22Rv1 (cell line): Measurements from ENCODE around the gene TENM4.

Source experiments
- H3K27ac ChIP-seq: fragments of 450-650 bp; 2 replicates; pipeline ENCODE4 v1.5.1; 2017
- ZFX ChIP-seq: fragments of 450-650 bp; IDR thresholded peaks from 2 replicates; pipeline ENCODE4 v1.6.1; 2017; ENCODE audit warnings: antibody characterized with exemption, borderline replicate concordance
- TF ChIP-seq, protein P1 (sequence below): fragments of 450-650 bp; IDR thresholded peaks from 2 replicates; pipeline ENCODE4 v1.5.1; 2017; ENCODE audit warnings: mild to moderate bottlenecking

Gene TENM4

DNA sequence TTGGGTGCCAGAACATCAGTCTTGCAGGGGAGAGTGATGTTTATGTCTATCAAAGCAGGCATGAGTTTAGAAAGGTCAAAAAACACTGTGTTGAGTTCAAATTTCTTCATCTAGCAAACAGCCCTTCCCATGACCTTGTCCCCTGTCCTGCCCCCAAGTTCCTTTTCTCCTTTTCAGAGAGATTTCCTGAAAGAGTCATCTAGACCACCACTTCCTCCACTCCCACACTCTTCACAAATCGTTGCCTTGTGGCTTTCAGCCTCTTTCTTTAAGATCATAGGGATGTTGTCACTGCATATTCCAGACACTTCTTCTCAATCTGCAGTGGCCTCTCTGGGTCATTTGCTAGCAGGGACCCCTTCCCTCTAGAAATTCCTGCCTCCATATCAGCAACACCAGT is 290.5 kb downstream of the TENM4 start:
- H3K27ac ChIP-seq = no peak overlapping the region
- TF ChIP-seq ZFX = no peak
- TF ChIP-seq, protein P1, sequence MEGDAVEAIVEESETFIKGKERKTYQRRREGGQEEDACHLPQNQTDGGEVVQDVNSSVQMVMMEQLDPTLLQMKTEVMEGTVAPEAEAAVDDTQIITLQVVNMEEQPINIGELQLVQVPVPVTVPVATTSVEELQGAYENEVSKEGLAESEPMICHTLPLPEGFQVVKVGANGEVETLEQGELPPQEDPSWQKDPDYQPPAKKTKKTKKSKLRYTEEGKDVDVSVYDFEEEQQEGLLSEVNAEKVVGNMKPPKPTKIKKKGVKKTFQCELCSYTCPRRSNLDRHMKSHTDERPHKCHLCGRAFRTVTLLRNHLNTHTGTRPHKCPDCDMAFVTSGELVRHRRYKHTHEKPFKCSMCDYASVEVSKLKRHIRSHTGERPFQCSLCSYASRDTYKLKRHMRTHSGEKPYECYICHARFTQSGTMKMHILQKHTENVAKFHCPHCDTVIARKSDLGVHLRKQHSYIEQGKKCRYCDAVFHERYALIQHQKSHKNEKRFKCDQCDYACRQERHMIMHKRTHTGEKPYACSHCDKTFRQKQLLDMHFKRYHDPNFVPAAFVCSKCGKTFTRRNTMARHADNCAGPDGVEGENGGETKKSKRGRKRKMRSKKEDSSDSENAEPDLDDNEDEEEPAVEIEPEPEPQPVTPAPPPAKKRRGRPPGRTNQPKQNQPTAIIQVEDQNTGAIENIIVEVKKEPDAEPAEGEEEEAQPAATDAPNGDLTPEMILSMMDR = no peak

DNA sequence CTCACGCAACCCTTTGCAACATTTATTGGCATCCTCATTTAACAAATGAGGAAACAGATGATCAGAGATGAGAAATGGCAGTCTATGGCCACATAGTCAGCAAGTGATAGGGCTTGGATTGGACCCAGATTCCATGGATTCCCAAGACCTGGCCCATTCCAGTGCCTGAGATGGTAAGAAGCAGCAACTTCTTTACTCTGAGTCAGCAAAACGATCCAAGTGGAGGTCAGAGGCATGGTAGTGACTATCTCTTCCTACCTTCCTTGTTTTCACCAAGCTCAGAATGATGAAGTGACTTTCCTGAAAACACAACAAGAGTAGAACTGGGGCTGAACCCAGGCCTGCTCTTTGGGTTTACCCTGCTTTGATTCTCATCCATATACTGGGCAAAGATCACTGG is 293.1 kb downstream of the TENM4 start:
- no peak overlapping the region for H3K27ac ChIP-seq
- no peak for TF ChIP-seq ZFX
- TF ChIP-seq, protein P1 = no peak

DNA sequence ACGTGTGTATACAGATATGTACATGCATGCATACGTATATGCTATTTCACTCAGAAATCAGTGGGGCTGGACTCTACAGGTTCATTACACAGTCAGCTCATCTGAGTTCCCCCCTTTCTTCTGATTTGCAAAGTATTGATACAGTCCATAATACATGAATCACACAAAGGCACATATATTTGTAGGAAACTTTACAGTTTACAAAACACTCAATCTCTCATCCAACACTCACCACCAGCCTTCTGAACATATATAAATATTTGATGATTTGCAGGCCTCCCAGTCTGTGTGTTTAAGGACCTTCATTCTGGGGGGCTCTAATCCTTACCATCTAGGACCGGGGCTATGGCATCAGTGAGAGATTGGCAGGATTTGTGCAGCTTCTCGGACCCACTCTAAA is 293.8 kb downstream of the TENM4 start:
- TF ChIP-seq, protein P1 = no peak
- TF ChIP-seq ZFX = no peak
- H3K27ac ChIP-seq = no peak overlapping the region

DNA sequence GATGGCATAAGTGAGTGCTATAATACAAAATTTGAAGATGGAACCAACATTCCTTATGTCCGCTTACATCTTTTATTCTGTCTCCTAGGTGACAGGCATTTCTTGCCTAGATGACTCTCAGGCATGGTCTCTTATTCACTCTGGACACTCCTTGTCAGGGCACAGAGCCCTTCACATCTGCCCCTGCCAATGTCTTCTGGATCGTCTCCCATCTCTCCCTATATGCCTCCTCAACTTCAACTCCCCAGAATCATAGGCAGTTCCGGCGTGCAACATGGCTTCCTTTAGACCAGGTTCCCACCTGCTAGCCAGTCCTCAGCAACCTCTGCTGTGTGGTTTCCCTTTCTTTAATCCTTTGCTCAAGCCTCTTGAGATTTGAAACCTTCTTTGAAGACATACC is 300.9 kb downstream of the TENM4 start:
- no peak for TF ChIP-seq ZFX
- no peak overlapping the region for H3K27ac ChIP-seq

DNA sequence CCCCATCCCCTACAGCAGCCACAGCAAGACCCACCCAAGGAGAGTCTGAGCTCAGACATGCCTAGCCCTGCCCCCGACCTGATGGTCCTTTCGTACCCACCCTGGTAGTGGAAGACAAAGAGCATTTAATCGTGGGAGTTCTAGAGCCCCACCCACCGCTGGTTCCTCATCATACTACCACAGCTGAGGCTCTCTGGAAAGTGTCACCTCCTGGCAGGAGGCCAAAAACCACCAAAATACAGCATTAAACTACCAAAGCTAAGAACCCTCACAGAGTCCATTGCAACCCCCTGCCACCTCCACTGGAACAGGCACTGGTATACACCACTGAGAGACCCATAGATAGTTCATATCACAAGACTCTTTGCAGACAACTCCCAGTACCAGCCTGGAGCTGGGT is 311.1 kb downstream of the TENM4 start:
- TF ChIP-seq, protein P1 = no peak
- no peak for TF ChIP-seq ZFX
- no peak overlapping the region for H3K27ac ChIP-seq

DNA sequence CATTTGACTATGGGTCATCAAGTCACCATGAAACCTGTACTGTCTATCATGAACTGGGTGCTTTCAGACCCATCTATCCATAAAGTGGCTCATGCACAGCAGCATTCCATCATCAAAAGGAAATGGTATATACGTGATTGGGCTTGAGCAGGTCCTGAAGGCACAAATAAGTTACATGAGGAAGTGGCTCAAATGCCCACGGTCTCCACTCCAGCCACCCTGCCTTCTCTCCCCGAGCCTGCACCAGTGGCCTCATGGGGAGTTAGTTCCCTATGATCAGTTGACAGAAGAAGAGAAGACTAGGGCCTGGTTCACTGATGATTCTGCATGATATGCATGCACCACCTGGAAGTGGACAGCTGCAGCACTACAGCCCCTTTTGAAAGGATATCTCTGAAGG is 312.5 kb downstream of the TENM4 start:
- no peak overlapping the region for H3K27ac ChIP-seq
- TF ChIP-seq, protein P1 = no peak
- TF ChIP-seq ZFX = no peak

DNA sequence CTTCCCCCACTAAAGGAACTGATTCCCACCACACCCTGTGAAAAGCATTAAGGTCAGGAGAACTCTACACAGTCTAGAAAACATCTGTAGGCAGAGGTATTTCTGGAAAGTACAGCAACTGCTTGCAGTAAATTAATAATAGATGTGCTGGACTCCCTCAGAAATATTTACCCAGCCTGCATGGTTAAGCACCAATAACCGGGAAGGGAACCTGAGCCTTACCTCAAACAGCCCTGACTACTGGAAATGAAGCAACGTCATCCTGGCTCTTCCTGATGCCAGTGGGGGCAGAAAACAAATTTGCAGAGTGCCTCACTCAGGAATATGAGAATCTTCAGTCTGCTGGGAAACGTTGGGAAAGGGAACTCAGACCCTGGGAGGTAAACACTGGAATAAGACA is 318.1 kb downstream of the TENM4 start:
- no peak overlapping the region for H3K27ac ChIP-seq
- TF ChIP-seq, protein P1 = no peak
- no peak for TF ChIP-seq ZFX

DNA sequence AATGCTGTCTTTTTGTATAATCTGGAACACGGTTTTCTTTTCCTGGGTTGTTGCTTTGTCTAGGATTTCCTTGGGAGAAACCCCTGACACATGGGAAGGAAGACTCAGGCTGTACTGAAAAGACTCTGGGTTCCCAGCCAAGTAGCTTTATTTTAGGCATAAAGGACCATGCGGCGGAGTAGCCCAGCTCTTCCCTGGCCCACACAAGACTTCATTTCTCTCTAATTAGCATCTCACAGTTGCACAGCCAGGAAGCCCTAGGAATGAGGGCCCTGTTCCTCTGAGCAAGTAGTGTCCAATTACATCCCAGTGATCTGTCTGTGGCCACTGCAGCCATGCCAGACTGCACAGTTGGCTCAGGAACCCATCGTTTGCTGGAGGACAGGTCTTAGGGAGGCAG is 319.5 kb downstream of the TENM4 start:
- TF ChIP-seq, protein P1 = no peak
- TF ChIP-seq ZFX = no peak
- H3K27ac ChIP-seq = no peak overlapping the region
